Coronary artery (tissue), 2 donors: ENCODE data around the gene SBK1.
A peak's percentile ranks its signal among the peaks of the same experiment; 100 is the strongest.

ENCODE experiments used
- DNase-seq: peaks from one replicate; pipeline ENCODE4 v3.0.0-alpha.2; 2017; ENCODE audit warnings: low spot score
- H3K27ac ChIP-seq, 2 donors: fragments of 200-600 bp; sonication (generic); one replicate each; pipeline ENCODE4 v1.5.1; 2016 to 2019
- H3K4me3 ChIP-seq: fragments of 200-600 bp; sonication (generic); 2 replicates; pipeline ENCODE4 v1.5.1; 2016; ENCODE audit warnings: mild to moderate bottlenecking, moderate library complexity
- TF ChIP-seq, protein P1 (sequence below): fragments of 200-600 bp; sonication (generic); IDR thresholded peaks from one replicate; pipeline ENCODE4 v1.5.1; 2019; ENCODE audit warnings: antibody characterized with exemption

SBK1 gene

DNA sequence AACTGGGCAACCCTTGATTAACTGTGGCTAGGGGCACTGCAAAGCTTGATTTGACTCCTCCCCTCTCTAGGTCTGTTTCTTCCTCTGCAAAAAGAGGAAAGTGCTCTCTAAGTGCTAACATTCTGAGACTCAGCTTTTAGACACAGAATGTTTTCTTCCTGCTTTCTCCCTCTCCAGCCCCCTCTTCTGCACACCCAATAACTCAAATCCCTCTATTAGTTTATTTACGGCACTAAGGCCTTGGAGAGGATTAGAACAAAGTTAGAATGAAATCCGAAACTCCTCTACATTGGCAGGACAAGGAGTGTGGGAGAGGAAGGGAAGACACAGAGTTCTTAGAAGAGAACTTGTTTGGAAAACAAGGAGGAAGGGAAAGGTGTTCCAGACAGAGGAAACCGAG, 3.3 kb upstream of the SBK1 start:
- H3K4me3 ChIP-seq = no peak overlapping the region
- H3K27ac ChIP-seq = no peak overlapping the region
- TF ChIP-seq, protein P1, sequence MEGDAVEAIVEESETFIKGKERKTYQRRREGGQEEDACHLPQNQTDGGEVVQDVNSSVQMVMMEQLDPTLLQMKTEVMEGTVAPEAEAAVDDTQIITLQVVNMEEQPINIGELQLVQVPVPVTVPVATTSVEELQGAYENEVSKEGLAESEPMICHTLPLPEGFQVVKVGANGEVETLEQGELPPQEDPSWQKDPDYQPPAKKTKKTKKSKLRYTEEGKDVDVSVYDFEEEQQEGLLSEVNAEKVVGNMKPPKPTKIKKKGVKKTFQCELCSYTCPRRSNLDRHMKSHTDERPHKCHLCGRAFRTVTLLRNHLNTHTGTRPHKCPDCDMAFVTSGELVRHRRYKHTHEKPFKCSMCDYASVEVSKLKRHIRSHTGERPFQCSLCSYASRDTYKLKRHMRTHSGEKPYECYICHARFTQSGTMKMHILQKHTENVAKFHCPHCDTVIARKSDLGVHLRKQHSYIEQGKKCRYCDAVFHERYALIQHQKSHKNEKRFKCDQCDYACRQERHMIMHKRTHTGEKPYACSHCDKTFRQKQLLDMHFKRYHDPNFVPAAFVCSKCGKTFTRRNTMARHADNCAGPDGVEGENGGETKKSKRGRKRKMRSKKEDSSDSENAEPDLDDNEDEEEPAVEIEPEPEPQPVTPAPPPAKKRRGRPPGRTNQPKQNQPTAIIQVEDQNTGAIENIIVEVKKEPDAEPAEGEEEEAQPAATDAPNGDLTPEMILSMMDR = no peak
- DNase-seq = no peak

DNA sequence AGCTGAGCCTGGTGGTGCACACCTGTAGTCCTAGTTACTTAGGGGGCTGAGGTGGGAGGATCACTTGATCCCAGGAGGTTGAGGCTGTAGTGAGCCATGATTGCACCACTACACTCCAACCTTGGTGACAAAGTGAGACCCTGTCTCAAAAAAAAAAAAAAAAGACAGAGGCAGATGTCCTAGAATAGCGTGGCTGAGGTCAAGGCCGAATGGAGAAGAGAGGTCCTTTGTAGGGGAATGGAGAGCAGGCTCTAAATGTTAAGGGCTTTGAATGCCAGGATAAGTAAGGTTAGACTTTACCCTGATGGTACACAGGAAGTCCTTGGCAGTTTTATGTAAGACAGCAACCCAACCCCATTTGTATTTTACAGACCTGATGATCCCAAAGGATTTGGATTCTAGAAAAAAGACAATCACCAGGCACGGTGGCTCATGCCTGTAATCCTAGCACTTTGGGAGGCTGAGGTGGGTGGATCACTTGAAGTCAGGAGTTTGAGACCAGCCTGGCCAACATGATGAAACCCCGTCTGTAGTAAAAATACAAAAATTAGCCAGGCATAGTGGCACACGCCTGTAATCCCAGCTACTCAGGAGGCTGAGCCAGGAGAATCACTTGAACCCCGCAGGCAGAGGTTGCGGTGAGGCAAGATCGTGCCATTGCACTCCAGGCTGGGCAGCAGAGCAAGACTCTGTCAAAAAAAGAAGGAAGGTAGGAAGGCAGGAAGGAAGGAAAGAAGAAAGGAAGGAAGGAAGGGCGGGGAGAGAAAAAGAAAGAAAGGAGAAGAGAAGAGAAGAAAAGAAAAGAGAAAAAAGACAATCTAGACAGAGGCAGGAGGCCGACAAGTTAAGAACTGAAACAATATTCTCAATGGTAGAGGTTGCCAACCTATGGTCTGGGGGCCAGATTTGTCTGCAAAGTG, 2.1 kb upstream of the SBK1 start:
- no peak for DNase-seq
- no peak overlapping the region for H3K27ac ChIP-seq
- TF ChIP-seq, protein P1 = no peak
- H3K4me3 ChIP-seq = no peak overlapping the region

DNA sequence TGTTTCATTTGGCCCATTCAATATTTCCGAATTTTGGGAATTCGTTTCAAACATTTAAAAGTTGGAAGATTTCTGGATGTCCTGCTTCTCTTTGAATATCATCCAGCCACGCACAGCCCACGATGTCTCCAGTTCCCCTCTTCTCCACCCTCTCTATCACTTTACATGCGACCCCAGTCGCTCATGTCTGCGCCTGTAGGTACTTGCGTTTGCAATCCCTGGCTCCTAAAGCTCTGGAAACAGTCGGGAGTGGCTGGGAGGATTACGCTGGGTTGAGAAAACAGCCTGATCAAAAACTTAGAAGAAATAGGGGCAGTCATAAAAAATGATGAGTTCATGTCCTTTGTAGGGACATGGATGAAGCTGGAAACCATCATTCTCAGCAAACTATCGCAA, 1.5 kb upstream of the SBK1 start:
- TF ChIP-seq, protein P1 = no peak
- Histone ChIP-seq H3K4me3 (no peak overlapping the region), H3K27ac (no peak overlapping the region)
- DNase-seq = no peak

GRCh38 chr16:28292731-28293600, 641 bp downstream of the SBK1 start:
- DNase-seq = no peak
- TF ChIP-seq, protein P1 = no peak
- Histone ChIP-seq H3K27ac (no peak overlapping the region), H3K4me3 (peak overlapping the region; percentile 74)

- Histone ChIP-seq H3K4me3 (peak overlapping the region; percentile 74), H3K27ac (no peak overlapping the region)
- TF ChIP-seq, protein P1 = no peak
- DNase-seq = no peak
These were observed 1.3 kb downstream of the SBK1 start for GRCh38 chr16:28293601-28293960.

DNA sequence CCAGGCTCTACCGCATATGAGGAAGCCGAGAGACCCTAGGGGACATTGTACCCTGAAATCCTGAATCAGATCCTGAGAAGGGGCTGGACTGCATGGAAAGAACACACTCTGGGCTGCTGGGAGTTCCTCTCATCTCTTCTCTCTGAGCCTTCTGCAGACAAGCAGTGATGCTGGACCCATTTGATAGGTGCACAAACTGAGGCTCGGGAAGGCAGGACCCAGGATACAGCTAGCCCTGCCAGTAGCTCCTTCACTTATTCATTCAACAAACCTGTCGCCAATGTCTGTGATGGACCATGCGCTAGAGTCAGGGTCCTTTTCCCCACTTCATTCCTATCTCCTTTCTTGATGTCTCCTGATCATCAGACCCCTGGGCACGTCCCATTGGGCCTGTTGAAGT, 1.9 kb downstream of the SBK1 start:
- H3K4me3 ChIP-seq = no peak overlapping the region
- TF ChIP-seq, protein P1 = no peak
- H3K27ac ChIP-seq = no peak overlapping the region

More for the DNA sequence above, 1.9 kb downstream of the SBK1 start:
- DNase-seq = no peak
